ENCODE data around the gene TEPSIN. TPM values are rescaled to one million over a fixed set of nuclear protein-coding genes. Genes with fewer than 3 reads are reported as not detected.
"Not testable (repeated sequence)": the region's sequence is repeated elsewhere in the genome, so short reads cannot be mapped to it uniquely, and the experiment has no call there.

The TEPSIN gene
- total RNA-seq, 4 donors from 2014 or later, result 43.0 to 94.5 (median 55.3) TPM

GRCh38 chr17:81230043-81230820 lies 8.6 kb downstream of the TEPSIN start:
- H3K36me3 ChIP-seq, result peaks cover 56% of the 10 kb centered on the region
- TF ChIP-seq POLR2A (IDR thresholded peaks at IDR 0.05), result no peak
- no peak for TF ChIP-seq EP300 (IDR thresholded peaks at IDR 0.05)
- TF ChIP-seq CTCF (IDR thresholded peaks at IDR 0.05), result peak in 1 of 2 donors; percentile 13
- TF ChIP-seq POLR2AphosphoS5 (IDR thresholded peaks at IDR 0.05), result no peak
- no peaks in the 10 kb centered on the region for H3K4me1 ChIP-seq
- H3K4me3 ChIP-seq, result no peak overlapping the region
- 87% methylated on average over 22 of the region's 26 CpGs for WGBS
- DNase-seq (ENCODE audit: low spot score in 2 of 2), result no peak
- H3K27ac ChIP-seq, result no peak overlapping the region
- H3K27me3 ChIP-seq, result no peaks in the 10 kb centered on the region
- no peaks in the 10 kb centered on the region for H3K9me3 ChIP-seq

GRCh38 chr17:81229666-81229920 lies 9.3 kb downstream of the TEPSIN start:
- no peak overlapping the region for H3K27ac ChIP-seq
- TF ChIP-seq POLR2A (IDR thresholded peaks at IDR 0.05) (no peak), POLR2AphosphoS5 (IDR thresholded peaks at IDR 0.05) (no peak), CTCF (IDR thresholded peaks at IDR 0.05) (no peak), EP300 (IDR thresholded peaks at IDR 0.05) (no peak)
- no peak overlapping the region for H3K4me3 ChIP-seq
- H3K9me3 ChIP-seq, result no peaks in the 10 kb centered on the region
- H3K27me3 ChIP-seq, result no peaks in the 10 kb centered on the region
- WGBS, result 94% methylated on average over 14 of the region's 14 CpGs
- peaks cover 56% of the 10 kb centered on the region for H3K36me3 ChIP-seq
- no peaks in the 10 kb centered on the region for H3K4me1 ChIP-seq
- DNase-seq (ENCODE audit: low spot score in 2 of 2), result no peak

- peaks cover 54% of the 10 kb centered on the region for H3K36me3 ChIP-seq
- no peaks in the 10 kb centered on the region for H3K9me3 ChIP-seq
- no peak overlapping the region for H3K4me3 ChIP-seq
- no peak for DNase-seq (ENCODE audit: low spot score in 2 of 2)
- no peaks in the 10 kb centered on the region for H3K4me1 ChIP-seq
- no peaks in the 10 kb centered on the region for H3K27me3 ChIP-seq
- TF ChIP-seq CTCF (IDR thresholded peaks at IDR 0.05) (no peak), POLR2A (IDR thresholded peaks at IDR 0.05) (no peak), POLR2AphosphoS5 (IDR thresholded peaks at IDR 0.05) (no peak), EP300 (IDR thresholded peaks at IDR 0.05) (no peak)
- H3K27ac ChIP-seq, result no peak overlapping the region
- 89% methylated on average over 18 of the region's 32 CpGs for WGBS
These were observed 9.8 kb downstream of the TEPSIN start for GRCh38 chr17:81228834-81229665.

- Histone ChIP-seq H3K9me3 (no peaks in the 10 kb centered on the region), H3K27ac (no peak overlapping the region), H3K27me3 (no peaks in the 10 kb centered on the region), H3K4me3 (no peak overlapping the region), H3K36me3 (peaks cover 48% of the 10 kb centered on the region), H3K4me1 (peaks cover 4% of the 10 kb centered on the region)
- DNase-seq (ENCODE audit: low spot score in 2 of 2), result no peak
- 74% methylated on average over 8 of the region's 9 CpGs for WGBS
- TF ChIP-seq EP300 (IDR thresholded peaks at IDR 0.05), result no peak
- no peak for TF ChIP-seq POLR2A (IDR thresholded peaks at IDR 0.05)
- no peak for TF ChIP-seq CTCF (IDR thresholded peaks at IDR 0.05)
- TF ChIP-seq POLR2AphosphoS5 (IDR thresholded peaks at IDR 0.05), result no peak
These were observed 10.4 kb downstream of the TEPSIN start for GRCh38 chr17:81228420-81228819.

- peaks cover 40% of the 10 kb centered on the region for H3K36me3 ChIP-seq
- not testable (repeated sequence) for H3K4me1 ChIP-seq; H3K27me3 ChIP-seq; H3K9me3 ChIP-seq; H3K27ac ChIP-seq; H3K4me3 ChIP-seq; DNase-seq (ENCODE audit: low spot score in 2 of 2)
- WGBS, result 62% methylated on average over 2 of the region's 2 CpGs
These were observed 11.2 kb downstream of the TEPSIN start for GRCh38 chr17:81227630-81228029.
